Activated naive CD8-positive, alpha-beta T cell treated with anti-CD3 and anti-CD28 coated beads, Interleukin-2, amount 50 U/mL, for 16 hours (primary cell): ENCODE data around the gene SLC12A6.
"Not testable (repeated sequence)": the region's sequence is repeated elsewhere in the genome, so short reads cannot be mapped to it uniquely, and the experiment has no call there.

ENCODE experiments used
- DNase-seq: peaks from one replicate; pipeline ENCODE4 v3.0.0-alpha.2; 2020; ENCODE audit warnings: low read depth, low spot score

The SLC12A6 gene

GRCh38 chr15:34203305-34203704, 134.3 kb downstream of the SLC12A6 start:
- DNase-seq = no peak

- not testable (repeated sequence) for DNase-seq
Measured at GRCh38 chr15:34193272-34193671, 144.3 kb downstream of the SLC12A6 start.

GRCh38 chr15:34188711-34189110, 148.9 kb downstream of the SLC12A6 start:
- no peak for DNase-seq

- DNase-seq = no peak
Measured at GRCh38 chr15:34185666-34186065, 151.9 kb downstream of the SLC12A6 start.

- DNase-seq = no peak
Measured at GRCh38 chr15:34182942-34183341, 154.6 kb downstream of the SLC12A6 start.
